LNCAP (cell line): ENCODE data around the gene RFPL1.

Experiments
- TF ChIP-seq, protein P1 (sequence below): fragments of 450-650 bp; IDR thresholded peaks from 2 replicates; pipeline ENCODE4 v1.5.1; 2017; ENCODE audit warnings: mild to moderate bottlenecking

RFPL1 gene

DNA sequence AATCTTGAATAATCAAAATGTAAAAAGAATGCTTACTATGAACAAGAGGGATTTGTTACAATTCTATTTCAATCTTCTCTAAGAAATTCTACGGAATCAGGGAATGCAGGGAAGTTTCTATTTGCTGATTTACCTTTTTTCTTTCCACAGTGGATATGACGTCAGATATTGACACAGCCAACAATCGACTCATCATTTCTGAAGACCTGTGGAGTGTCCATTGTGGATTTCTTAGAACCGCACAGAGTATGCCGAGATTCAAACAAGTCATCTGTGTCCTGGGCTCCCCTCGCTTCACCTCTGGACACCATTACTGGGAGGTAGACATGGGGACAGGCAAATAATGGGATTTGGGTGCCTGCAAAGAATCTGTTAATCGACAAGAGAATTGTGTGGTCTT, 4.1 kb upstream of the RFPL1 start:
- TF ChIP-seq, protein P1, sequence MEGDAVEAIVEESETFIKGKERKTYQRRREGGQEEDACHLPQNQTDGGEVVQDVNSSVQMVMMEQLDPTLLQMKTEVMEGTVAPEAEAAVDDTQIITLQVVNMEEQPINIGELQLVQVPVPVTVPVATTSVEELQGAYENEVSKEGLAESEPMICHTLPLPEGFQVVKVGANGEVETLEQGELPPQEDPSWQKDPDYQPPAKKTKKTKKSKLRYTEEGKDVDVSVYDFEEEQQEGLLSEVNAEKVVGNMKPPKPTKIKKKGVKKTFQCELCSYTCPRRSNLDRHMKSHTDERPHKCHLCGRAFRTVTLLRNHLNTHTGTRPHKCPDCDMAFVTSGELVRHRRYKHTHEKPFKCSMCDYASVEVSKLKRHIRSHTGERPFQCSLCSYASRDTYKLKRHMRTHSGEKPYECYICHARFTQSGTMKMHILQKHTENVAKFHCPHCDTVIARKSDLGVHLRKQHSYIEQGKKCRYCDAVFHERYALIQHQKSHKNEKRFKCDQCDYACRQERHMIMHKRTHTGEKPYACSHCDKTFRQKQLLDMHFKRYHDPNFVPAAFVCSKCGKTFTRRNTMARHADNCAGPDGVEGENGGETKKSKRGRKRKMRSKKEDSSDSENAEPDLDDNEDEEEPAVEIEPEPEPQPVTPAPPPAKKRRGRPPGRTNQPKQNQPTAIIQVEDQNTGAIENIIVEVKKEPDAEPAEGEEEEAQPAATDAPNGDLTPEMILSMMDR, result no peak

DNA sequence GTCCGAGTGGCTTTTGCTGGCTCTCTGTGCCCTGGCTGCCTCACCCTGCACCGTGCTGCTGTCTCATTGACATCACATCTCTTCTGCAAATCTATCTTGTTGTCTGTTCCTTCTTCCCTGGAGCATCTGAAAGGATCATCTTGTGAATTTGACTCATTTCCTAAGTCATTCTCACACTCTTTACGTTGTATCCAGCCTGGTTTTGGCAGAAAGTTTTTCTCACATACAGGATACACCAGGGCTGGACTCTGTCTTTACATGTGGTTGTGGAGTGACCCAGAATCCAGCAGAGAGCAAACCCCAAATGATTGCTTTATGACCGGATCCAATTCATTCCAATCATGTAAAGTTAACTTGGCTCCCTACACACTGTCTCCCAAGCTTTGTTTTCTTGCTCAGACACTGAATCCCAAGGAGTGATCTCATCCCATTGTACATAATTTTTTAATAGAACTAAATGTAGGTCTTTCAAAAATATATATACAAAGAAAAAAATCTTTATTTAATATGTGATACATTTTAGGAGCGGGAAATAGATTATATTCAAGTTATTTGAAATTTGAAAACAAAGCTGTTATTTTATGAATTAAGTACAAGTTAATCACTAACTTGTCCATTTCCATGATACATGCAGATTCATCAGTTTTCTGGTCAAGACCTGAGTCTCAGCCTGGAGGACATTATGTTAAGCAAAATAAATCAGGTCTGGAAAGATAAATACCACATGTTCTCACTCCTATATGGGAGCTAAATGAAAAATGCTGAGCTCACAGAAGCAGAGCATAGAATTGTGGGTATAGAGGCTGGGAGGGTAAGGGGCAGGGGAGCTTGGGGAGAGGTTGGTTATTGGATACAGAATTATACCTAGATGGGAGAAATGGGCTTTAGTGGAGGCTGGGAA, 2.9 kb upstream of the RFPL1 start:
- TF ChIP-seq, protein P1, result no peak

DNA sequence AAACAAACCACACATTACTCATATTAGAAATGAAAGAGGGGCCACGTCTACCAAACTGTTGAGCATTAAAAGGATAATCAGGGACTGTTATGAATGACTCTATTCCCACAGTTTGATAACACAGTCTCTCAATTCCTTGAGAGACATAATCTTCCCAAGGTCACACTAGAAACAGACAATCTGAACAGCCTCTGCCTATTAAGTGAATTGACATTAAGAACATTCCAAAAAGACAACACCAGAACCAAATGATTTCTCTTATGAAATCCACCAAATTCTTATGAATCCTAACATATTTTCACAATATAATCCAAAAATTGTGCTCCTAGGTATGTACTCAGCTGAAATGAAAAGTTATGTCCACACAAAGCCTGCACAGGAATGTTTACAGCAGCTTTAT, 4.6 kb downstream of the RFPL1 start:
- TF ChIP-seq, protein P1, result no peak

DNA sequence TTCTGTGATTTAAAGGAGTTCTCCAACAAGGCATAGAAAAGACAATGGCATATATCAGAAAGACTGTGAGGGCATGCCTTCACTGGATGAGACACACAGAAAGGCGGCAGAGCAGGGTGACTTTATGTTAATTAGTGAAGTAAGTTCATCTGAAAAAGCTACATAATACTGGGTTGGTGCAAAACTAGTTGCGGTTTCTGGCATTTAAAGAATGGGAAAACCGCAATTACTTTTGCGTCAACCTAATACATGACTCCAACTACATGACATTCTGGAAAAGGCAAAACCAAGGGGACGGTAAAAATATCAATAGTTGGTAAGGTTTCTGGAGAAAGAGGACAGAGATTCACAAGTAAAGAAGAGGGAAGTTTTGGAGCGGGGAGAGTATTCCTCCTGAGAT, 5.1 kb downstream of the RFPL1 start:
- TF ChIP-seq, protein P1, result no peak

DNA sequence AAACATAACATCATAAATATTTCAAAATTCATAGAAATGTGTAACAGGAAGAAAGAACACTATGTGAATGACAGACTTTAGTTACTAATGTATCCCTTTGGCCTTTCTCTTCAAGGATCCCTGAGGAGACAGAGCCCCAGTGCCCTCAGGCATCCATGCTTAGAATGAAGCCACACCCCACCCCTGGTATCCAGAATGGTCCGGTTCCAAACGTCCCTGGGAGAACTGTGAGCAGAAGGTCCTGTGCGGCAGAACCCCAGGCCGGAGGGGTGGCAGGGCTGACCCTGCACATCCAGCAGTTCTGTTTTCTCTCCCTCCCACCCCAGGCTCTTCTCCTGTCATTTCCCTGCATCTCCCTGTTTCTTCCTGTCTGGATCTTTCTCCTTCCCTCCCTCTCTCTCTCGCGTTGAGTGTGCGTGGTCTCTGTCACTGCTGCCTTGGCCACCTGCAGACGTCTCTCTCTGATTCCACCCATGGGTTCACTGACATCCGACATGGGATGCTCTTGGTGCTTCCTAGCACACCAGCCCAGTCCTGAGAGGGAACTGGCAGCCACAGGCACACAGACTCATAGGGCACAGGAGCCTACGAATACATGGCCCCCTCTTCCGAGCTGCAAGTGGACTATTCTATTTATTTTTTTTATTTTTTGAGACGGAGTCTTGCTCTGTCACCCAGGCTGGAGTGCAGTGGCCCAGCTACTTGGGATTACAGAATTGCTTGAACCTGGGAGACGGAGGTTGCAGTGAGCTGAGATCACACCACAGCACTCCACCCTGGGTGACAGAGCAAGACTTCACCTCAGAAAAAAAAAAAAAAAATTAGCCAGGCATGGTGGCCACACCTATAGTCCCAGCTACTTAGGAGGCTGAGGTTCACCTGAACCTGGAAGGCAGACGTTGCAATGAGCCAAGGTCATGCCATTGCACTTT, 5.7 kb downstream of the RFPL1 start:
- TF ChIP-seq, protein P1, result no peak

DNA sequence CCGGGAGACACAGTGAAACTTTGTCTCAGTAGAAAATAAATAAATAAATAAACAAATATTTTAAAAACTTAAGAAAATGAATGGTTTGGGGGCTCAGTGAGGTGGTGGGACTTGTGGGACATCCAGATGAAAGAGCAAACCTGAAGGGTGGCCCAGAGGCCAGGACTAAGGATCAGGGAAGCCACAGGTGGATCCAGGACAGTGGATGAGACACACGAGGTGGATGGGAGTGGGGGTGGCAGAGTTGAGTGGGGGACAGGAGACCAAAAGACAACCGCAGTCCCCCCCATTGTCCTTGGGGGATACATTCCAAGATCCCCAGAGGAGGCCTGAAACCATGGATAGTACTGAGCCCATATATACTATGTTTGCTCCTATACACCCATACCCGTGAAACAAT, 7.1 kb downstream of the RFPL1 start:
- TF ChIP-seq, protein P1, result no peak

DNA sequence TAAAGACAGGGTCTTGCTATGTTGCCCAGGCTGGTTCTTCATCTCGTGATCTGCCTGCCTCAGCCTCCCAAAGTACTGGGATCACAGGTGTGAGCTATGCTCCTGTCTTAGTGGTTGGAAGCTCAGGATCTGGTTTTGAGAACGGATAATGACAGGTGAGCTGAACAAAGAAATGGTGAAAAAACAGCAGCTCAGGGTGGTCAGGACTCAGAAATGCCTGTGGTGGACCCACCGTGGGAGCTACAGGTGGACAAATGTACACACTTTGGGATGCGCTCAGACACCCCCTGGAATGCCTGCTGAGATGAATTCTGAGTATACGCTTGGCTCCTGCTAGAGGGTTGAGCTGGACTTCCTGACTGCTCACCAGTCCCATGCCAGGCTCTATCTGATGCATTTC, 9.5 kb downstream of the RFPL1 start:
- TF ChIP-seq, protein P1, result no peak
